Measurements from ENCODE around the gene ARHGEF11. TPM values are rescaled to one million over a fixed set of nuclear protein-coding genes. Genes with fewer than 3 reads are reported as not detected.

Gene ARHGEF11
- total and polyA plus RNA-seq, 2 donors, result 23.8 to 28.7 TPM

DNA sequence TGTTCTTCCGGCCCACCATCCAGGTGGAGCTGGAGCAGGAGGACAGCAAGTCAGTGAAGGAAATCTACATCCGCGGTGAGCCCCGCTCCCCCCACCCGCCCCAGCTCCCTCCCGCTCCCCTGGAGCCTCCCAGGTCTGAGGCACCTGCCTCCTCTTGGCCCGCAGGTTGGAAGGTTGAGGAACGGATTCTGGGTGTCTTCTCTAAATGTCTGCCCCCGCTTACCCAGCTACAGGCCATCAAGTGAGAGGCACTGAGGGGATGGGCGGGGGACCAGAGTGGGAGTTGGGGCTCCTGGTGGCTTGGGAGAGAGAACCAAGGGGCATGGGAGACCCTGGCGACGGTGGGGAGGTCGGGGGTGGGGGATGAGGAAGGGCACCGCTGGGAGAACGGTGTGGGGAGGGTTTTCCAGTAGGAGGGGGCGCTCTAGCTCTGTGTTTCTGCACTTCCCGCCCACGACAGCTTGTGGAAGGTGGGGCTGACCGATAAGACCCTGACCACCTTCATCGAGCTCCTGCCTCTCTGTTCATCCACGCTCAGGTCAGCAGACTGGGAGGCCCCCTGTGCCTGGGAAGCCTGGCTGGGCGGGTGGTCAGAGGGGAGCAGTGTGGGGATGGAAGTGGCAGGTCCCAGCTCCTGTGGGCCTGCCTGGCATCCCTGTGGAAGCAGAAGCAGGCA, 120.9 kb downstream of the ARHGEF11 start:
- H3K4me1 ChIP-seq (ENCODE audit: insufficient read depth), result no peaks in the 10 kb centered on the region
- H3K27ac ChIP-seq (ENCODE audit: low read depth), result no peak overlapping the region
- H3K36me3 ChIP-seq (ENCODE audit: insufficient read depth), result no peaks in the 10 kb centered on the region
- DNase-seq (ENCODE audit: extremely low spot score), result no peak
- no peak overlapping the region for H3K4me3 ChIP-seq (ENCODE audit: low read depth, low read length)
- WGBS, result 41% methylated on average over 22 of the region's 22 CpGs

DNA sequence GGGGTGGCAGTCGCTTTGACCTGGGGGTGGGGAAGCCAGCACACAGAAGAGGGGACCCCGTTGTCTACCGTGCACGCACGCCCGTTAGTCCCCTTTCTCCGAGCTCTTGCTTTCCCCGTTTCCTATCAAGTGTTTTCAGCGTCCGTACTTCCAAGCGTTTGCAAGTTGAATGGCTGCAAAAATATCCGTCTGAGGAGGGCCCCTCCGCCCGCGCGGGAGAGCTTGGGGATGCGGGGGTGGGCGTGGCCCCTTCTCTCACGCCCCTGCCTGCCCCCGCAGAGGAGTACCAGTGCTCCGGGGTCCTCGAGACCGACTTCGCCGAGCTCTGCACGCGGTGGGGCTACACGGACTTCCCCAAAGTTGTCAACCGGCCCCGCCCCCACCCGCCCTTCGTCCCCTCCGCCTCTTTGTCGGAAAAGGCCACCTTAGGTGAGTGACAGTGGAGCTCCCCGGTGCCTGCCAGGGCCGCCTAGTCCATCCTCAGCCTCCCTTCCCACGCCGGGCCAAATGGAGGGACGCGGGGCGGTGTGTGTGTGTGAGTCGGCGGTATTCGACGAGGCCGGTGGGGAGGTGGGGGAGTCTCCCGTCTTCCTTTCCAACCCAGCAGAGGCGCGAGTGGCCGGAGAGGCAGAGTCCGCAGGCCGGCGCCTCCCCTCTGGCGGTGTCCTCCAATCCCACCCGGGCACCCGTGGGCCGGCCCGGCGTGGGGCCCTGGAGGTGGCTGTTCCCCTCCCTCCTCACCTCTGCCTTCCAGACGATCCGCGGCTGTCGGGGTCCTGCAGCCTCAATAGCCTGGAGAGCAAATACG, 121.7 kb downstream of the ARHGEF11 start:
- Histone ChIP-seq H3K4me1 (ENCODE audit: insufficient read depth) (no peaks in the 10 kb centered on the region), H3K4me3 (ENCODE audit: low read depth, low read length) (no peak overlapping the region), H3K27ac (ENCODE audit: low read depth) (no peak overlapping the region), H3K36me3 (ENCODE audit: insufficient read depth) (no peaks in the 10 kb centered on the region)
- no peak for DNase-seq (ENCODE audit: extremely low spot score)
- 3% methylated on average over 64 of the region's 64 CpGs for WGBS

DNA sequence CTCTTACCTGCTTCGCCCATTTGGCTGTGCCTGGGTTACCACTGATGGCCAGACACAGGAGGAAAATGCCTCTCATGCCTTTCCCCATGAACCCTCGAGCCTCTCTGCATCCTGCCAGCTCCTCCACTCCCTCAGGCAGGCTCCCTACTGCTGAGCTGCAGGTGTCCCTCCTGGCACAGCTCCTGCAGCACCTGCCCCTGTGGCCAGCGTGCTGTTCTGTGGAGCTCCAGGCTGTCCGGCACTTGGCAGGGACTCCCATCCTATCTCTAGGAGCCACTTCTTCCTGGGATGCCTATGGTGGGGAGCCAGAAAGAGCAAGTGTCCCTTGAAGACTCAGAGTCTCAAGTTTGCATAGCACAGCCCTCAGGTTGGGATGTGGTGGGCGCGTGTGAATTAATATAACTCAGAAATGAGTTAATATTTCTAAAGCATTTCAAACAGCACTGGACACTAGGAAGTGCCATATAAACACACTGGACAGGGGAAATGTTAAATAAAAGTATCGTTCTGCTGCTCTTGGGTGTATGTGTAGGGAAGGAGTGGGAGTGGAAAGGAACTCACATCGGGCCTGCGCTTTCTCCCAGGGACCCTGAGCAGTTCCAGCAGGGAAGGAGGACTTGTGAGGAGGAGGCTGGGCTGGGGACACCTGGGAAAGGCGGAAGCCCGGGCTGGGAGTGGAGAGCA, 122.4 kb downstream of the ARHGEF11 start:
- DNase-seq (ENCODE audit: extremely low spot score), result no peak
- 13% methylated on average over 11 of the region's 11 CpGs for WGBS

GRCh38 chr1:156921053-156921529, 124.5 kb downstream of the ARHGEF11 start:
- DNase-seq (ENCODE audit: extremely low spot score), result no peak
- Histone ChIP-seq H3K4me1 (ENCODE audit: insufficient read depth) (no peaks in the 10 kb centered on the region), H3K27ac (ENCODE audit: low read depth) (no peak overlapping the region), H3K4me3 (ENCODE audit: low read depth, low read length) (no peak overlapping the region), H3K36me3 (ENCODE audit: insufficient read depth) (no peaks in the 10 kb centered on the region)
- WGBS, result 69% methylated on average over 7 of the region's 7 CpGs

More for the DNA sequence above, 122.4 kb downstream of the ARHGEF11 start:
- no peak overlapping the region for H3K27ac ChIP-seq (ENCODE audit: low read depth)
- no peaks in the 10 kb centered on the region for H3K4me1 ChIP-seq (ENCODE audit: insufficient read depth)
- H3K36me3 ChIP-seq (ENCODE audit: insufficient read depth), result no peaks in the 10 kb centered on the region
- H3K4me3 ChIP-seq (ENCODE audit: low read depth, low read length), result no peak overlapping the region

DNA sequence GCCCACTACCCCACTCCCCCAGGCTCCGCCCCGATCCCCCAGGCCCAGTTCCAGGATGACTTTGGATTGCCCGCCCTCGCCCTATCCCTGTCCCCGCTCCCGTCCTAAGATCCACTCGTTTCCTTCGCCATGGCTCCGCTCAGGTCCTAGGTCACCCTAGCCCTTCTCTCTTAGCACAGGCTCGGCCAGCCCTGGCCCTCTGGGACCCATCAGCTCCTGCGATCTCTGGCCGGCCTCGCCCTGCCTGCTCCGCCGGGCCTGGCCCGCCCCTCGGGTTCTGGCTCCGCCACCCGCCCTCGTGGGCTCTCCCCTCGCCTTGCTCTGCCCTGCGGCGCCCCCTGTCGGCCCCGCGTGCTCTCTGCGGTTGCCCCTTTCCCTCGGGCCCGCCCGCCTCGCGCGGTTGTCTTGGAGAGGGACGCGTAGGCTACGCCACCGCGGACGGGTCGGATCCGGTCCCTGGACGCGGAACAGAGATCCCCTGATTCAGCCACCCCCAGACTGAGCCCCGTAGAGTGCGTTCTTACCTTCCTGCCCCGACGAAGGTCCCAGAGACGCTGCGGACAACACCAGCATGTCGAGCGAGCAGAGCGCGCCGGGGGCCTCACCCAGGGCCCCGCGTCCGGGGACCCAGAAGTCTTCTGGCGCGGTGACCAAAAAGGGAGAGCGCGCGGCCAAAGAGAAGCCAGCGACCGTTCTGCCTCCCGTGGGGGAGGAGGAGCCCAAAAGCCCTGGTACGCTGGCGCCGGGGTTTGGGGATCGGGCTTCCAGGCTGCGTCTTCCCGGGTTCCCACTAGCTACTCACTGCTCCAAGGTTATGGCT, 125.1 kb downstream of the ARHGEF11 start, which contains the start of gene LRRC71:
LRRC71 (plus strand) TSS at position 400 of the 820 bp plus-strand sequence; CDS start at position 572, 172 bp downstream.
- Histone ChIP-seq H3K27ac (ENCODE audit: low read depth) (no peak within 1 kb of the TSS), H3K36me3 (ENCODE audit: insufficient read depth) (no peaks in the 10 kb centered on the region), H3K4me1 (ENCODE audit: insufficient read depth) (no peaks in the 10 kb centered on the region), H3K4me3 (ENCODE audit: low read depth, low read length) (peak within 1 kb of the TSS; percentile 7)
- WGBS, result 5% methylated on average over 71 of the region's 71 CpGs
- DNase-seq (ENCODE audit: extremely low spot score), result no peak

DNA sequence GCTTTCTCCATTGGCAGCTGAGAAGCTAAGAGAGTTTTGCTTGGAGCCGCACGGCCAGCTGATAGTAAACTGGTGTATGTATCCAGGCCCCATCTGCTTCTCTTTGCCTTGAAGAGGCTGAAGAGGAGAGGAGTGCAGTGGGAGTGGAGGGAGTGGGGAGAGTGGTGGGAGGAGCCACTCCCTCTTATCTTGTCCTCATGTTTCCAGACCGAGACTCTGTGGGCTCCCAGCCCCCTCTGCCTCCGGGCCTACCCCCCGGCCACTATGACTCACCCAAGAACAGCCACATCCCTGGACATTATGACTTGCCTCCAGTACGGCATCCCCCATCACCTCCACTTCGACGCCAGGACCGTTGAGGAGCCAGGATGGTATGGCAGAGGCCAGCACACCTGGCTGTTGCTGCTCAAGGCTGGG, 131.1 kb downstream of the ARHGEF11 start:
- Histone ChIP-seq H3K4me1 (ENCODE audit: insufficient read depth) (no peaks in the 10 kb centered on the region), H3K4me3 (ENCODE audit: low read depth, low read length) (no peak overlapping the region), H3K27ac (ENCODE audit: low read depth) (no peak overlapping the region), H3K36me3 (ENCODE audit: insufficient read depth) (no peaks in the 10 kb centered on the region)
- no peak for DNase-seq (ENCODE audit: extremely low spot score)
- 70% methylated on average over 9 of the region's 9 CpGs for WGBS

DNA sequence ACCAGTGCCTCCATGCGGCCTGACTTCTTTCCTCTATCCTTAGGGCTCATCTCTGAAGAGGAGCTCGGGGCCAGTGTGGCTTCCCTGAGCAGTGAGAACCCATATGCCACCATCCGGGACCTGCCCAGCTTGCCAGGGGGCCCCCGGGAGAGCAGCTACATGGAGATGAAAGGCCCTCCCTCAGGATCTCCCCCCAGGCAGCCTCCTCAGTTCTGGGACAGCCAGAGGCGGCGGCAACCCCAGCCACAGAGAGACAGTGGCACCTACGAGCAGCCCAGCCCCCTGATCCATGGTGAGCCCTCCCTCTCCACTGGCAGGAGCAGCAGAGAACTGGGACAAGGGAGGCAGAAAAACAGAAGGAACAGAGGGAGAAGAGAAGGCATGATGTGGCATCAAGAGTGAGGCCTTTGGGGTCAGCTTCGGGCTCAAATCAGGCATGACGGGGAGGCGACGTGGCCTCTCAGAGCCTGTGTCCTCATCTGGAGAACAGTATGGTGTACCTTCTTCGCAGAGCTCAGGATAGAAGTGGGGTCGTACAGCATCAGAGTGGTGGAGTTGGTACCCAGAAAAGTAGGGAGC, 131.6 kb downstream of the ARHGEF11 start:
- no peak overlapping the region for H3K4me3 ChIP-seq (ENCODE audit: low read depth, low read length)
- no peaks in the 10 kb centered on the region for H3K36me3 ChIP-seq (ENCODE audit: insufficient read depth)
- no peaks in the 10 kb centered on the region for H3K4me1 ChIP-seq (ENCODE audit: insufficient read depth)
- H3K27ac ChIP-seq (ENCODE audit: low read depth), result no peak overlapping the region
- DNase-seq (ENCODE audit: extremely low spot score), result no peak
- WGBS, result 84% methylated on average over 13 of the region's 13 CpGs

- Histone ChIP-seq H3K4me3 (ENCODE audit: low read depth, low read length) (no peak overlapping the region), H3K4me1 (ENCODE audit: insufficient read depth) (no peaks in the 10 kb centered on the region)
- no peak for DNase-seq (ENCODE audit: extremely low spot score)
Observed at GRCh38 chr1:156912861-156913808, 132.4 kb downstream of the ARHGEF11 start.

GRCh38 chr1:156912310-156912709, 133.2 kb downstream of the ARHGEF11 start:
- 72% methylated on average over 2 of the region's 2 CpGs for WGBS
- Histone ChIP-seq H3K36me3 (ENCODE audit: insufficient read depth) (no peaks in the 10 kb centered on the region), H3K4me3 (ENCODE audit: low read depth, low read length) (no peak overlapping the region), H3K27ac (ENCODE audit: low read depth) (no peak overlapping the region), H3K4me1 (ENCODE audit: insufficient read depth) (no peaks in the 10 kb centered on the region)
- no peak for DNase-seq (ENCODE audit: extremely low spot score)

More at GRCh38 chr1:156912861-156913808, 132.4 kb downstream of the ARHGEF11 start:
- no peak overlapping the region for H3K27ac ChIP-seq (ENCODE audit: low read depth)
- WGBS, result 61% methylated on average over 24 of the region's 24 CpGs
- H3K36me3 ChIP-seq (ENCODE audit: insufficient read depth), result no peaks in the 10 kb centered on the region

DNA sequence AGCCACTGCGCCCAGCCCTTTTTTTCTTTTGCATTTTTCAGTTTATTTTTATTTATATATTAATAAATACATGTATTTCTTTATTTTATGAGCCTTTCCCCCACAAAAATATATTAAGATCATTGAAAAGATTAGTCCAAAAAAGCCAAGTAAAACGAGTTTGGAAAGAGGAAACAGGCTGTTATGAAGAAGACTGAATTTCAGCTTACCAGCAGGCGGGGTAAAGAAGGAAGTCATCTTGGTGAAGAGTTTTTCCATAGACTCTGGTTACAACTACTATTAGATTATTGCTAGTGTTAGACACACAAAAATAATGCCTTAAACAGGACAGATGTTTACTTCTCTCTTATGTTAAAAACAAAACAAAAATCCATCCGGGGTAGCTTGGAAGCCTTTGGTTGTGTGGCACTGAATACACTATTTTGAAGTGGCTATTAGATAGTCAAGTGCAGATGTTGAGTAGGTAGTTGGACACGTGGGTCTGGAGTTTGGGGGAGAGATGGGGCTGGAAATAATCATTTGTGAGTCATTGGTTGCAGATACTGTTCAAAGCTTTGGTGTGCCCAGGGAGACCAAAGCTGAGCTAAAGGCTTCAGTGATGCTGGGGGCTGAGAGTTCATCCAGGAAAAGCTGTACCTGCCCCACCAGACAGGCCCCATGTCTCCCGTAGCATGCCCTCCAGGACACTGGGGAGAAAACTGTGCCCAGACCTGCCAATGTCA, 133.8 kb downstream of the ARHGEF11 start:
- Histone ChIP-seq H3K36me3 (ENCODE audit: insufficient read depth) (no peaks in the 10 kb centered on the region), H3K27ac (ENCODE audit: low read depth) (no peak overlapping the region), H3K4me3 (ENCODE audit: low read depth, low read length) (no peak overlapping the region), H3K4me1 (ENCODE audit: insufficient read depth) (no peaks in the 10 kb centered on the region)
- 76% methylated on average over 6 of the region's 6 CpGs for WGBS
- no peak for DNase-seq (ENCODE audit: extremely low spot score)

DNA sequence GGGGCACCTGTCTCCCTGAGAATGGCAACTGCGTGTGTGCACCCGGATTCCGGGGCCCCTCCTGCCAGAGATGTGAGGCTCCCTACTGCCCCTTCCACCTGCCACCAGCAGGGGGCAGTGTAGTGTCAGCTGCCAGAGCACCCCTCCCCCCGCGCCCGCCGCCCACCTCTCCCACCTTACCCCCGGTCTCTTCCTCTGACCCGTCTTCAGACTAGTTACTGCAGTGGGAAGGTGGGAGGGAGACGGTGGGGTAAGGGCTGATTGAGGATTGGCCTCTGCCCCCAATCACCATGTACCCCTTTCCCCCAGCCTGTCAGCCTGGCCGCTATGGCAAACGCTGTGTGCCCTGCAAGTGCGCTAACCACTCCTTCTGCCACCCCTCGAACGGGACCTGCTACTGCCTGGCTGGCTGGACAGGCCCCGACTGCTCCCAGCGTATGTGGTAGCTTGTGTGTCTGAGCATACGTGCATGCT, 135.2 kb downstream of the ARHGEF11 start:
- Histone ChIP-seq H3K27ac (ENCODE audit: low read depth) (no peak overlapping the region), H3K4me1 (ENCODE audit: insufficient read depth) (no peaks in the 10 kb centered on the region), H3K4me3 (ENCODE audit: low read depth, low read length) (no peak overlapping the region), H3K36me3 (ENCODE audit: insufficient read depth) (no peaks in the 10 kb centered on the region)
- no peak for DNase-seq (ENCODE audit: extremely low spot score)
- 49% methylated on average over 18 of the region's 18 CpGs for WGBS

Data from urinary bladder (tissue), 4 donors.